ENCODE data around the gene ZNF277. TPM values are rescaled to one million over a fixed set of nuclear protein-coding genes. Genes with fewer than 3 reads are reported as not detected.

ZNF277 gene
- total RNA-seq, 1 experiment from 2014 or later: 12.8 TPM

DNA sequence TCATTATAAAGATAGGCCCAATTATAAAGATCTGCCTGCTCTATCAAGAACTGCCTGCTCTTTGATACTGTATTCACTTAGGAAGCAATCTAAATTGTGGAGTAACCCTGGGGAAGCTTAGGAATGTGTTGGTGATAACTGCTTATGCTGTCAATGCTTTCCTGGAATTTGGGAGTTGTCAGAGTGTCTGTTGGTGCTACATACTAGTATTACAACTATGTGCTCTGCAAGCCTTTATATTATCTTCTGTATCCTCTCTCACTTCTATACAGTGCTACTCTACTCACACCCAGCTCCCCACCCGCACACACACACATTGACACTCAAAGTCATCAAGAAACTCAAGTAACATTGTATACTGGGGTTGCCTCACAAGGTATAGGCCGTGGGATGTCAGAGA, 6.1 kb downstream of the ZNF277 start:
- no peak for DNase-seq (ENCODE audit: low read depth, low spot score)

GRCh38 chr7:112213735-112214134, 7.2 kb downstream of the ZNF277 start:
- no peaks in the 10 kb centered on the region for H3K36me3 ChIP-seq (ENCODE audit: control insufficient read depth, insufficient read depth, low read length)
- no TSS peak for BruUV-seq (replicated peaks)
- TF ChIP-seq SIN3A (IDR thresholded peaks at IDR 0.05; ENCODE audit: borderline replicate concordance, insufficient read depth, low read depth, low read length): no peak
- no peak for TF ChIP-seq POLR2AphosphoS5 (IDR thresholded peaks at IDR 0.05; ENCODE audit: low read depth, low read length)
- no peak for TF ChIP-seq CTCF (IDR thresholded peaks at IDR 0.05)
- no peak for TF ChIP-seq TCF7L2 (IDR thresholded peaks at IDR 0.05; ENCODE audit: low read depth, low read length)
- TF ChIP-seq, protein P1, sequence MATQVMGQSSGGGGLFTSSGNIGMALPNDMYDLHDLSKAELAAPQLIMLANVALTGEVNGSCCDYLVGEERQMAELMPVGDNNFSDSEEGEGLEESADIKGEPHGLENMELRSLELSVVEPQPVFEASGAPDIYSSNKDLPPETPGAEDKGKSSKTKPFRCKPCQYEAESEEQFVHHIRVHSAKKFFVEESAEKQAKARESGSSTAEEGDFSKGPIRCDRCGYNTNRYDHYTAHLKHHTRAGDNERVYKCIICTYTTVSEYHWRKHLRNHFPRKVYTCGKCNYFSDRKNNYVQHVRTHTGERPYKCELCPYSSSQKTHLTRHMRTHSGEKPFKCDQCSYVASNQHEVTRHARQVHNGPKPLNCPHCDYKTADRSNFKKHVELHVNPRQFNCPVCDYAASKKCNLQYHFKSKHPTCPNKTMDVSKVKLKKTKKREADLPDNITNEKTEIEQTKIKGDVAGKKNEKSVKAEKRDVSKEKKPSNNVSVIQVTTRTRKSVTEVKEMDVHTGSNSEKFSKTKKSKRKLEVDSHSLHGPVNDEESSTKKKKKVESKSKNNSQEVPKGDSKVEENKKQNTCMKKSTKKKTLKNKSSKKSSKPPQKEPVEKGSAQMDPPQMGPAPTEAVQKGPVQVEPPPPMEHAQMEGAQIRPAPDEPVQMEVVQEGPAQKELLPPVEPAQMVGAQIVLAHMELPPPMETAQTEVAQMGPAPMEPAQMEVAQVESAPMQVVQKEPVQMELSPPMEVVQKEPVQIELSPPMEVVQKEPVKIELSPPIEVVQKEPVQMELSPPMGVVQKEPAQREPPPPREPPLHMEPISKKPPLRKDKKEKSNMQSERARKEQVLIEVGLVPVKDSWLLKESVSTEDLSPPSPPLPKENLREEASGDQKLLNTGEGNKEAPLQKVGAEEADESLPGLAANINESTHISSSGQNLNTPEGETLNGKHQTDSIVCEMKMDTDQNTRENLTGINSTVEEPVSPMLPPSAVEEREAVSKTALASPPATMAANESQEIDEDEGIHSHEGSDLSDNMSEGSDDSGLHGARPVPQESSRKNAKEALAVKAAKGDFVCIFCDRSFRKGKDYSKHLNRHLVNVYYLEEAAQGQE (IDR thresholded peaks at IDR 0.05; ENCODE audit: insufficient read depth in 1 of 2, low read depth in 2 of 2, low read length in 1 of 2): no peak
- no peak for ATAC-seq
- POLR2A ChIA-PET: no interaction called here
- CTCF ChIA-PET: no interaction called here
- no peak overlapping the region for H3K27ac ChIP-seq (ENCODE audit: low read length)
- in situ Hi-C loops (cut with HindIII; ENCODE audit: low pct_unique_long_range_greater_than_20kb, low sequenced_read_pairs) (no loop called here), intact Hi-C loops (cut with micrococcal nuclease; ENCODE audit: unreplicated experiment) (no loop called here)
- no peaks in the 10 kb centered on the region for H3K4me1 ChIP-seq (ENCODE audit: control insufficient read depth, insufficient read depth, low read length)
- no peaks in the 10 kb centered on the region for H3K9me3 ChIP-seq (ENCODE audit: control insufficient read depth, insufficient read depth, low read depth, low read length)
- no peaks in the 10 kb centered on the region for H3K27me3 ChIP-seq (ENCODE audit: control insufficient read depth, insufficient read depth, low read length)
- no peak for DNase-seq (ENCODE audit: low read depth, low spot score)
- H3K4me3 ChIP-seq (ENCODE audit: low read depth in 2 of 2, low read length in 2 of 2): no peak overlapping the region

More for the DNA sequence above, 6.1 kb downstream of the ZNF277 start:
- Histone ChIP-seq H3K36me3 (ENCODE audit: control insufficient read depth, insufficient read depth, low read length) (no peaks in the 10 kb centered on the region), H3K4me1 (ENCODE audit: control insufficient read depth, insufficient read depth, low read length) (0 out of 2 replicates have a peak, but pooled peaks cover 2% of the 10 kb centered on the region), H3K27ac (ENCODE audit: low read length) (no peak overlapping the region), H3K27me3 (ENCODE audit: control insufficient read depth, insufficient read depth, low read length) (no peaks in the 10 kb centered on the region), H3K9me3 (ENCODE audit: control insufficient read depth, insufficient read depth, low read depth, low read length) (no peaks in the 10 kb centered on the region), H3K4me3 (ENCODE audit: low read depth in 2 of 2, low read length in 2 of 2) (no peak overlapping the region)
- BruUV-seq (replicated peaks): no TSS peak
- in situ Hi-C loops (cut with HindIII; ENCODE audit: low pct_unique_long_range_greater_than_20kb, low sequenced_read_pairs): no loop called here
- ChIA-PET POLR2A (no interaction called here), CTCF (no interaction called here)
- no peak for ATAC-seq
- TF ChIP-seq CTCF (IDR thresholded peaks at IDR 0.05) (no peak), TCF7L2 (IDR thresholded peaks at IDR 0.05; ENCODE audit: low read depth, low read length) (no peak), SIN3A (IDR thresholded peaks at IDR 0.05; ENCODE audit: borderline replicate concordance, insufficient read depth, low read depth, low read length) (no peak), POLR2AphosphoS5 (IDR thresholded peaks at IDR 0.05; ENCODE audit: low read depth, low read length) (no peak)
- TF ChIP-seq, protein P1 (IDR thresholded peaks at IDR 0.05; ENCODE audit: insufficient read depth in 1 of 2, low read depth in 2 of 2, low read length in 1 of 2): no peak
- intact Hi-C loops (cut with micrococcal nuclease; ENCODE audit: unreplicated experiment): no loop called here
